Lower leg skin (tissue), 4 donors: ENCODE results near the gene GALNT2. TPM values are rescaled to one million over a fixed set of nuclear protein-coding genes. Genes with fewer than 3 reads are reported as not detected.

Experiments used
- DNase-seq, 2 donors: peaks; one replicate each; pipeline ENCODE4 v3.0.0-alpha.2; 2019; ENCODE audit warnings: low spot score in 2 of 2
- H3K4me3 ChIP-seq: fragments of 200-600 bp; sonication (generic); 2 replicates; pipeline ENCODE4 v1.5.1; 2017; ENCODE audit warnings: mild to moderate bottlenecking, low read depth; ENCODE audit not compliant: poor library complexity, severe bottlenecking
- POLR2A ChIP-seq, 2 donors: fragments of 450-650 bp; IDR thresholded peaks; one replicate each; pipeline ENCODE4 v1.6.1; 2016 to 2017; ENCODE audit warnings: antibody characterized with exemption in 2 of 2, mild to moderate bottlenecking in 1 of 2, moderate library complexity in 1 of 2
- WGBS, 2 donors: methylation state at CpG; one replicate each; pipeline ENCODE4 v1.1.5; 2018; 5-methylcytosine and 5-hydroxymethylcytosine counted together
- intact Hi-C: fragments of 100-400 bp; cut with DNase I; formaldehyde crosslinking; loops from one replicate; pipeline ENCODE4 v1.15.0; 2023; ENCODE audit warnings: low total_unique reads
- total RNA-seq, 4 donors: library from RNA; depleted of rRNA; stranded (reverse); fragments of >200 nt; gene quantifications; one replicate each; pipeline ENCODE4 v1.1.0, GENCODE V29; 2016
- TF ChIP-seq, protein P1 (sequence below), 3 donors: fragments of 450-650 bp; IDR thresholded peaks; one replicate each; pipeline ENCODE4 v1.5.1; 2016; ENCODE audit warnings: antibody characterized with exemption in 3 of 3, mild to moderate bottlenecking in 3 of 3, moderate library complexity in 2 of 3

GALNT2 gene
- total RNA-seq, 4 donors from 2014 or later, result 11.0 to 31.0 (median 20.2) TPM

DNA sequence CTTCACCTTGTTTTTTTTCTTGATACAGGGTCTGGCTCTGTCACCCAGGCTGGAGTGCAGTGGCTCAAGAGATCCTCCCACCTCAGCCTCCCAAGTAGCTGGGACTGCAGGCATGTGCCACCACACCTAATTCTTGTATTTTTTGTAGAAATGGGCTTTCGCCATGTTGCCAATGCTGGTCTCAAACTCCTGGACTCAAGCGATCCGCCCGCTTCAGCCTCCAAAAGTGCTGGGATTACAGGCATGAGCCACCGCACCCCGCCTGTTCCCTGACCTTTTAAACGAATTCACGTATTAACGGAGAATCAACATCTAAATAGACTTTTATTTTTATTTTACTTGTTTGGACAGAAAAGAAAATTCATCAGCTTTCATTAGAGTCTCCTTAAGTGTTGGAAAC, 254.3 kb downstream of the GALNT2 start:
- no peak for DNase-seq
- WGBS, 2 donors, result 86 to 87% methylated on average over 9 of the region's 9 CpGs
- intact Hi-C loops, result no loop called here
- no peak overlapping the region for H3K4me3 ChIP-seq
- TF ChIP-seq POLR2A (IDR thresholded peaks at IDR 0.05), result no peak
- TF ChIP-seq, protein P1, sequence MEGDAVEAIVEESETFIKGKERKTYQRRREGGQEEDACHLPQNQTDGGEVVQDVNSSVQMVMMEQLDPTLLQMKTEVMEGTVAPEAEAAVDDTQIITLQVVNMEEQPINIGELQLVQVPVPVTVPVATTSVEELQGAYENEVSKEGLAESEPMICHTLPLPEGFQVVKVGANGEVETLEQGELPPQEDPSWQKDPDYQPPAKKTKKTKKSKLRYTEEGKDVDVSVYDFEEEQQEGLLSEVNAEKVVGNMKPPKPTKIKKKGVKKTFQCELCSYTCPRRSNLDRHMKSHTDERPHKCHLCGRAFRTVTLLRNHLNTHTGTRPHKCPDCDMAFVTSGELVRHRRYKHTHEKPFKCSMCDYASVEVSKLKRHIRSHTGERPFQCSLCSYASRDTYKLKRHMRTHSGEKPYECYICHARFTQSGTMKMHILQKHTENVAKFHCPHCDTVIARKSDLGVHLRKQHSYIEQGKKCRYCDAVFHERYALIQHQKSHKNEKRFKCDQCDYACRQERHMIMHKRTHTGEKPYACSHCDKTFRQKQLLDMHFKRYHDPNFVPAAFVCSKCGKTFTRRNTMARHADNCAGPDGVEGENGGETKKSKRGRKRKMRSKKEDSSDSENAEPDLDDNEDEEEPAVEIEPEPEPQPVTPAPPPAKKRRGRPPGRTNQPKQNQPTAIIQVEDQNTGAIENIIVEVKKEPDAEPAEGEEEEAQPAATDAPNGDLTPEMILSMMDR (IDR thresholded peaks at IDR 0.05), result no peak

GRCh38 chr1:230321741-230322420, 254.8 kb downstream of the GALNT2 start:
- no peak overlapping the region for H3K4me3 ChIP-seq
- DNase-seq, result no peak
- intact Hi-C loops, result no loop called here
- 69 to 76% methylated on average over 18 of the region's 18 CpGs for WGBS, 2 donors
- TF ChIP-seq POLR2A (IDR thresholded peaks at IDR 0.05), result no peak
- TF ChIP-seq, protein P1 (IDR thresholded peaks at IDR 0.05), result no peak

GRCh38 chr1:230322421-230322756, 255.4 kb downstream of the GALNT2 start:
- TF ChIP-seq, protein P1 (IDR thresholded peaks at IDR 0.05), result no peak
- no peak for TF ChIP-seq POLR2A (IDR thresholded peaks at IDR 0.05)
- intact Hi-C loops, result no loop called here
- 93% methylated on average over 15 of the region's 15 CpGs for WGBS, 2 donors
- no peak for DNase-seq
- H3K4me3 ChIP-seq, result no peak overlapping the region

GRCh38 chr1:230322967-230323547, 256.0 kb downstream of the GALNT2 start:
- no peak for DNase-seq
- TF ChIP-seq, protein P1 (IDR thresholded peaks at IDR 0.05), result no peak
- TF ChIP-seq POLR2A (IDR thresholded peaks at IDR 0.05), result no peak
- WGBS, 2 donors, result 90% methylated on average over 23 of the region's 23 CpGs
- intact Hi-C loops, result no loop called here
- H3K4me3 ChIP-seq, result no peak overlapping the region

DNA sequence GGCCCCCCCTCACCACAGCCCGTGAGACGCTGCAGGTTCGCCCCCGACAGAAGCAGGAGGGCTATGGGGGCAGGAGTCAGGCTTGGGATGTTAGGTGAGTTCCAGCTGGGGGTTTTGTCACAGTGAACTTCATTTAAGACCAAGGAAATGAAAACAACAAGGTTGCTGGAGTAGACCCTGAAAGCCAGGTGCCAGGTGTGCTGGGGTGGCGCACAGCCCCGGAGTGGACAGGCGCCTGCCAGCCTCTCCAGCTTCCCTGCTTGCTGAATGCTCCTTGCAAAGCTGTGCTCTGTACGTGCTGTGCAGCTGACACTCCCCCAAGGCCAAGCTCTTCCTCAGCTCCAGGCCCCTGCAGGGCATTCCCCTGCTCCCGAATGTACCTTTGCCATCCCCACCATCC, 256.6 kb downstream of the GALNT2 start:
- 88 to 90% methylated on average over 9 of the region's 9 CpGs for WGBS, 2 donors
- intact Hi-C loops, result no loop called here

More for the DNA sequence above, 256.6 kb downstream of the GALNT2 start:
- no peak for DNase-seq
- TF ChIP-seq, protein P1 (IDR thresholded peaks at IDR 0.05), result no peak
- no peak for TF ChIP-seq POLR2A (IDR thresholded peaks at IDR 0.05)
- no peak overlapping the region for H3K4me3 ChIP-seq
